GM12874 (cell line): ENCODE results near the gene C1R.

ENCODE experiments used
- TF ChIP-seq, protein P1 (sequence below): IDR thresholded peaks from 2 replicates; pipeline ENCODE4 v1.5.1; 2011; ENCODE audit warnings: low read depth, mild to moderate bottlenecking, control low read depth, low read length, moderate library complexity; ENCODE audit not compliant: insufficient read depth

C1R gene

GRCh38 chr12:7125632-7126227 is 33.5 kb upstream of the C1R start:
- TF ChIP-seq, protein P1, sequence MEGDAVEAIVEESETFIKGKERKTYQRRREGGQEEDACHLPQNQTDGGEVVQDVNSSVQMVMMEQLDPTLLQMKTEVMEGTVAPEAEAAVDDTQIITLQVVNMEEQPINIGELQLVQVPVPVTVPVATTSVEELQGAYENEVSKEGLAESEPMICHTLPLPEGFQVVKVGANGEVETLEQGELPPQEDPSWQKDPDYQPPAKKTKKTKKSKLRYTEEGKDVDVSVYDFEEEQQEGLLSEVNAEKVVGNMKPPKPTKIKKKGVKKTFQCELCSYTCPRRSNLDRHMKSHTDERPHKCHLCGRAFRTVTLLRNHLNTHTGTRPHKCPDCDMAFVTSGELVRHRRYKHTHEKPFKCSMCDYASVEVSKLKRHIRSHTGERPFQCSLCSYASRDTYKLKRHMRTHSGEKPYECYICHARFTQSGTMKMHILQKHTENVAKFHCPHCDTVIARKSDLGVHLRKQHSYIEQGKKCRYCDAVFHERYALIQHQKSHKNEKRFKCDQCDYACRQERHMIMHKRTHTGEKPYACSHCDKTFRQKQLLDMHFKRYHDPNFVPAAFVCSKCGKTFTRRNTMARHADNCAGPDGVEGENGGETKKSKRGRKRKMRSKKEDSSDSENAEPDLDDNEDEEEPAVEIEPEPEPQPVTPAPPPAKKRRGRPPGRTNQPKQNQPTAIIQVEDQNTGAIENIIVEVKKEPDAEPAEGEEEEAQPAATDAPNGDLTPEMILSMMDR: no peak

DNA sequence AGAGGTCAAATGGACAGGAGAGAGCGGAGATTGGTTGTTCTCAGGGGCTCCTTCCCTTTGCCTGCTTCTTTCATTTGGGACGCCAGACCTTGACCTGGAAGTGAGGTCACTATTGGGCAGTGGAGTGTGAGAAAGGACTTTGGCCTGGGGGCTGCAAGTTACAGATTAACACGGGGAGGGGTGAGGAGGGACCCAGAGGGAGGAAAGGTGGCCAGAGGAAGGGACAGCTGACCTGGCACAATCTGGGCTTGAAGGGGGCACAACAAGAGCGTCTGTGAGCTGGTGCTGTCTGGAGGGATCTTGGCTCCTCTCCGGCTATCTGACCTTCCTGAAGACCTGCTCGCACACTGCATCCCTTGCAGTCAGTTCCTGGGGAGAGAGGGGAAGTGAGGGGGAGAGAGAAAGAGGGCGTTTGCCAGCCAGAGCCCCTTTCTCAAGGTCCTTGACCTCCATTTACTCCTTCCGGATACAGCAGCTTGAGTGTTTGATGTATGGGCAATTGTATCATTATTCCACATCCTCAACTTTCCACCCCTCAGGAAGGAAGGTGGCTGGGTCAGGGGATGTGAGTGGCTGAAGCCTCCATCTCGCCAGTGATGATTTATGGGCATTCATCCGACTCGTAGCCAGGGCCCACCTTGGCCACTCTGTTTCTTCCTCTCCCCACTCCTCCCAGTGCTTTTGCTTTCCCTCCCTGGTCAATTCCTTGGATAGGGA is 31.7 kb upstream of the C1R start:
- TF ChIP-seq, protein P1: no peak

DNA sequence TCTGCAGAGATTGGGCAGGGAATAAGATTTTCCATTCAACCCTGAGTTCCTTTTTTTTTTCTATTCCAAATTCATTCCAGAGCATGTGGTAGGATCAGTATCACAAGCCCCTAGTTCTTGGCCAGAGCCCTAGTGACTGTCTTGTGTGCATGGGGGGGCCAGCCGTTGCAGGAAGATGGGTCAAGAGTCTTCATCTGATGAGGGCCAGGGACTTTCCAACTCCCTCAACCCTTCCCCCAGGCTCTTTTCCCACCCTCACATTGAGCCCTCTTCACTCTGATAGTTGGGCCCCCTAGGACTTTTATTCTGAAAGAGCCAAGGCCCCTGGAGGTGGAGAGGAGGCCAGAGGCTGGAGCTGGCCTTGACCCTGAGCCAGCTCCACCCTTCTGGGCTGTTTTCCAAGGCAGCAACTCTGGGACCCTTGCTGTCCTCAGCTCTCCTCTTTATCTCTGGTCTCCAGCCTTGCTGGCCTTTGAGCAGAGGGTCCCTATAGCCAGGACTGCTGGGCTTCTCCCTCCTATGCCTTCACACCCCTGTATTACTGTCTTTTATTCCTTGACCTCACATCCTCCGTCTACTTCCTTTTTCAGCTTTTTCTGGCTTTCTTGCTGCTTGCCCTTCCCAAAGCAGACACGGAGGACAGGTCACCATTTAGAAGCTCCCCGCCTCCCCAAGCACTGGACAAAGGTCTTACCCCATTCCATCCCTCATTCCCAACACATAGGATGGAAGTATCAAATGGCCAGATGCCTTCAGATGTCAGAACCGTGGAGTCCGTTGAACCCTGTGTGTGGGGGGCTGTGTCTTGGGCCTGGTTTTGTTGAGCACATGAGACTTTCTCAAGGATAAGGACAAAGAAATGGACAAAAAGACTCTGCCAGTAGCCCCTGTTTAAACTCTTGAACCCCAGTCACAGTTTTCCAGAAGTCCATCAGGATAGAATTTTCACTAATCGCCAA is 30.8 kb upstream of the C1R start:
- TF ChIP-seq, protein P1: no peak

- TF ChIP-seq, protein P1: no peak
Observed at GRCh38 chr12:7121324-7121723, 29.1 kb upstream of the C1R start.

DNA sequence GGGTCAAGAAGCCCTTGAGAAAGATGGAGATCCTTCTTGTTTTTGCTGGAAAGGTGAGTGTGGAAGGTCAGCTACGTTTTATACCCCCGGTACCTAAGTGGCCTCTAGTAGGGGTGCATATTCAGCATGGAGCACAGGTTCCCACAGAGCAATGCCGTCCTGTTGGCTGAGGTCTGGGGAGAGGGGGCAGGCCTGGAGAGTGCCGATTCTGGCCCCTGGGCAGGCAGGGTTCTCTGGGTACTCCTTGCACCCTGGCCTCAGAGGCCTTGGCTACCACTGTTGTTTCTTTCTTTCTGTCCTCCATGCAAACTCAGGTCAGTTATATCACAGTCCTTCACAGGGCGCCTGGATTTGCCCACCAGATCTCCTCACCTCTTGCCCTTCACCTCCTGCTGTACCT is 27.9 kb upstream of the C1R start:
- TF ChIP-seq, protein P1: no peak

GRCh38 chr12:7118881-7119280 is 26.6 kb upstream of the C1R start:
- TF ChIP-seq, protein P1: no peak

- TF ChIP-seq, protein P1: no peak
Observed at GRCh38 chr12:7117670-7118069, 25.4 kb upstream of the C1R start.
